ENCODE data around the gene NXPH2.
"Not testable (repeated sequence)": the region's sequence is repeated elsewhere in the genome, so short reads cannot be mapped to it uniquely, and the experiment has no call there.

Gene NXPH2

GRCh38 chr2:138752197-138752956 is 27.8 kb downstream of the NXPH2 start:
- DNase-seq = peak; percentile 61

- DNase-seq = no peak
These were observed 35.5 kb downstream of the NXPH2 start for GRCh38 chr2:138744713-138745112.

GRCh38 chr2:138742441-138743057 is 37.6 kb downstream of the NXPH2 start:
- DNase-seq = no peak

- DNase-seq = no peak
These were observed 38.3 kb downstream of the NXPH2 start for GRCh38 chr2:138741851-138742250.

- not testable (repeated sequence) for DNase-seq
These were observed 43.1 kb downstream of the NXPH2 start for GRCh38 chr2:138737009-138737554.

- no peak for DNase-seq
These were observed 47.5 kb downstream of the NXPH2 start for GRCh38 chr2:138732651-138733050.

- no peak for DNase-seq
These were observed 49.6 kb downstream of the NXPH2 start for GRCh38 chr2:138730497-138731030.

- DNase-seq = no peak
These were observed 52.2 kb downstream of the NXPH2 start for GRCh38 chr2:138727956-138728355.

- no peak for DNase-seq
These were observed 53.5 kb downstream of the NXPH2 start for GRCh38 chr2:138726681-138727080.

- DNase-seq = no peak
These were observed 55.3 kb downstream of the NXPH2 start for GRCh38 chr2:138724729-138725459.

GRCh38 chr2:138724327-138724726 is 55.9 kb downstream of the NXPH2 start:
- DNase-seq = no peak

GRCh38 chr2:138723196-138723987 is 56.8 kb downstream of the NXPH2 start:
- no peak for DNase-seq

- no peak for DNase-seq
These were observed 57.9 kb downstream of the NXPH2 start for GRCh38 chr2:138722316-138722715.

GRCh38 chr2:138720035-138720838 is 60.0 kb downstream of the NXPH2 start:
- DNase-seq = no peak

- no peak for DNase-seq
These were observed 61.8 kb downstream of the NXPH2 start for GRCh38 chr2:138718405-138718804.

- DNase-seq = no peak
These were observed 64.0 kb downstream of the NXPH2 start for GRCh38 chr2:138716183-138716582.

- no peak for DNase-seq
These were observed 66.7 kb downstream of the NXPH2 start for GRCh38 chr2:138713504-138713903.

- no peak for DNase-seq
These were observed 67.1 kb downstream of the NXPH2 start for GRCh38 chr2:138713069-138713496.

- DNase-seq = no peak
These were observed 67.8 kb downstream of the NXPH2 start for GRCh38 chr2:138712212-138712979.

- DNase-seq = no peak
These were observed 68.4 kb downstream of the NXPH2 start for GRCh38 chr2:138711812-138712211.

All from fibroblast of skin of abdomen (primary cell).